ENCODE results near the gene LAMC3. TPM values are rescaled to one million over a fixed set of nuclear protein-coding genes. Genes with fewer than 3 reads are reported as not detected.

The LAMC3 gene
- total and polyA plus RNA-seq, 4 donors = 14.4 to 24.1 (median 17.8) TPM

DNA sequence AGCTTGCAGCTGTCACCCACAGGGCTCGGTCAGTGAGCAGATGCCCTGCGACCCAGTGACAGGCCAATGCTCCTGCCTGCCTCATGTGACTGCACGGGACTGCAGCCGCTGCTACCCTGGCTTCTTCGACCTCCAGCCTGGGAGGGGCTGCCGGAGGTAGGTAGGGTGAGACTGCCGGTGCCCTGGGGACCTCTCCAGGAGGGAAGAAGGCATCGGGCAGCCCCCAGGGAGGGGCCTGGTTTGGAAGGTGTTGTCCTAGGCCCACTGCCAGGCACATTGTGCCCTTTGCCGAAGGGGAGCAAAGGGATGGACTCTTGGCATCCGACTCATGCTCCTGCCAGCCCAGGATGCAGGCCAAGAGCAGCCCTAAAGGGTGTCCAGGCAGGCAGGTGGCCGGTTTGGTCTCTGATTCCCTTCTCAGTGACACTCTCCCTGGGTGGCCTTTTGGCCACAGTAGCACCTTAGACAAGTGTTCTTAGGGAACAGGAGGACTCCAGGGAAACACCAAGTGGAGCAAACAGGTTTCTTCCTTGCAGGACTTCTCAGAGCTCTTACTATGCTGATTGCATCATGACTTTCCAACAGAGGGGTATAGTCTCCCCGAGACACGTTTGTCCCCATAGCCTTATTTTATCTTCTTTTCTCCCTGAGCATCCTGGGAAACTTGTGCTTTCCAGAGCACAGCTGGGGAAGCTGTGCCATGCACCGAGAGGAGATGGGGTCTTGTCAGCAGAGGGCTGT lies 59.3 kb downstream of the LAMC3 start:
- H3K9me3 ChIP-seq (ENCODE audit: control insufficient read depth, insufficient read depth, low read length) = no peaks in the 10 kb centered on the region
- 77% methylated on average over 14 of the region's 14 CpGs for WGBS (ENCODE audit: insufficient coverage)
- H3K27ac ChIP-seq (ENCODE audit: low read depth, low read length) = no peak overlapping the region
- no peak overlapping the region for H3K4me3 ChIP-seq (ENCODE audit: low read depth, low read length)
- H3K36me3 ChIP-seq (ENCODE audit: control insufficient read depth, insufficient read depth, low read length) = no peaks in the 10 kb centered on the region
- DNase-seq (ENCODE audit: low read depth in 4 of 6, low spot score in 6 of 6) = no peak
- H3K27me3 ChIP-seq (ENCODE audit: control insufficient read depth, insufficient read depth, low read length) = peaks cover 2% of the 10 kb centered on the region
- peaks cover 16% of the 10 kb centered on the region for H3K4me1 ChIP-seq (ENCODE audit: control insufficient read depth, insufficient read depth, low read length)

DNA sequence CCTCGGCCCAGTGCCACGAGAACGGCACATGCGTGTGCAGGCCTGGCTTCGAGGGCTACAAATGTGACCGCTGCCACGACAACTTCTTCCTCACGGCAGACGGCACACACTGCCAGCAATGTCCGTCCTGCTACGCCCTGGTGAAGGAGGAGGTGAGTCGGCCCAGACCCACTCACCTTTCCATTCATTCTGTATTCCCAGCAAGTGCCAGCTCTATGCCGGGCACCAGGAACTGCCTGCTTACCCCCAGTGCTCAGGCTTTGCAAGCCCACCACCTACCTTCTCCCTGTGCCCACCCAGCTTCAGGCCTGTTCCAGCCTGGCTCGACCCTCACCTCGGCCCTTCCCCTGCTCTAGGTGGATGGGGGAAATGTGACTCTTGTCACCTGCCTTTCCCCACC lies 60.7 kb downstream of the LAMC3 start:
- peaks cover 16% of the 10 kb centered on the region for H3K4me1 ChIP-seq (ENCODE audit: control insufficient read depth, insufficient read depth, low read length)
- no peak overlapping the region for H3K27ac ChIP-seq (ENCODE audit: low read depth, low read length)
- peaks cover 2% of the 10 kb centered on the region for H3K27me3 ChIP-seq (ENCODE audit: control insufficient read depth, insufficient read depth, low read length)
- DNase-seq (ENCODE audit: low read depth in 4 of 6, low spot score in 6 of 6) = no peak
- 92% methylated on average over 13 of the region's 15 CpGs for WGBS (ENCODE audit: insufficient coverage)
- no peaks in the 10 kb centered on the region for H3K9me3 ChIP-seq (ENCODE audit: control insufficient read depth, insufficient read depth, low read length)
- H3K36me3 ChIP-seq (ENCODE audit: control insufficient read depth, insufficient read depth, low read length) = no peaks in the 10 kb centered on the region
- H3K4me3 ChIP-seq (ENCODE audit: low read depth, low read length) = no peak overlapping the region

- Histone ChIP-seq H3K27ac (ENCODE audit: low read depth, low read length) (no peak overlapping the region), H3K4me1 (ENCODE audit: control insufficient read depth, insufficient read depth, low read length) (peaks cover 32% of the 10 kb centered on the region), H3K27me3 (ENCODE audit: control insufficient read depth, insufficient read depth, low read length) (peaks cover 2% of the 10 kb centered on the region), H3K4me3 (ENCODE audit: low read depth, low read length) (no peak overlapping the region), H3K36me3 (ENCODE audit: control insufficient read depth, insufficient read depth, low read length) (no peaks in the 10 kb centered on the region), H3K9me3 (ENCODE audit: control insufficient read depth, insufficient read depth, low read length) (no peaks in the 10 kb centered on the region)
- DNase-seq (ENCODE audit: low read depth in 4 of 6, low spot score in 6 of 6) = no peak
- 87% methylated on average over 15 of the region's 16 CpGs for WGBS (ENCODE audit: insufficient coverage)
Observed at GRCh38 chr9:131072107-131072870, 63.3 kb downstream of the LAMC3 start.

- no peak for DNase-seq (ENCODE audit: low read depth in 4 of 6, low spot score in 6 of 6)
- Histone ChIP-seq H3K27ac (ENCODE audit: low read depth, low read length) (no peak overlapping the region), H3K4me1 (ENCODE audit: control insufficient read depth, insufficient read depth, low read length) (peaks cover 32% of the 10 kb centered on the region), H3K9me3 (ENCODE audit: control insufficient read depth, insufficient read depth, low read length) (no peaks in the 10 kb centered on the region), H3K36me3 (ENCODE audit: control insufficient read depth, insufficient read depth, low read length) (no peaks in the 10 kb centered on the region), H3K4me3 (ENCODE audit: low read depth, low read length) (no peak overlapping the region), H3K27me3 (ENCODE audit: control insufficient read depth, insufficient read depth, low read length) (peaks cover 2% of the 10 kb centered on the region)
- WGBS (ENCODE audit: insufficient coverage) = 89% methylated on average over 9 of the region's 9 CpGs
Observed at GRCh38 chr9:131072871-131073237, 63.9 kb downstream of the LAMC3 start.

DNA sequence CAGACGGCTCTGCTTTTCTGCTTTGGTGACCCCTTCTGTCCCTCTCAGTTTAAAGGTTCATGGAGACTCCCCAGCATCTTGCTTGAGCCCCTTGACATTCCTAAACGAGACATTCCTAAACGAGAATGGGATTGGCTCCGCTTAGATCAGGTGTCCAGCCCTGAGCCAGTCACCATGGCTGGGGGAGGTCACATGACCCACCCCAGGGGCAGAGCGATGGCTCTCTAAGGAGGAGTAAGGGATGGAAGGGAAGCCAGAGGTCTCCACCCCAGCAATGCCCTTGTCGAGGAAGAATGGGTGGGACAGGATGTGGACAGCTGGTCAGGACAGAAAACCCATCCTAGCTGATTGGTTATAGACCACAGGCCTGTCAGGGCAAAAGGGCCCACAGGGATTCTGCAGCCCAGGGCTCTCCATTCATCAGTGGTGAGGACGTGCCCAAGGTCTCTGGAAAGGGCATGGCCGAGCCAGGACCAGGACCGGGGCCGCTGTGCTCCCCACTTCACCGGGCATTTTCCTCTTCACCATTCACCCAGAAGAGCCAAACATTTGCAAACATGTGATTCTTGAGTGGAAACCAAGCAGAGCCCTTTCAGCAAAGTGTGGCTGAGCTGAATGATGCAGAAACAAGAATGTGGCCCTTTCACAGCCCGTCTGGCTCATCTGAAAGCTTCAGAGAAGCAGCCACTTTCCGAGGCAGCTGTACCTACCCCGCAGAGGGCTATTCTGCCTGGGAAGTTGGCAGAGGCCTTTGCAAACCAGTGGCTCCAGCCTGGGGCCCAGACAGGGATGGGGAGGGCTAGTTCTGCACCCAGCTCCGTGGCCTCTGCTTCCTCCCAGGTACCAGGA lies 67.6 kb downstream of the LAMC3 start:
- peak in 3 of 6 donors; percentile 11 to 44 (median 23) for DNase-seq (ENCODE audit: low read depth in 4 of 6, low spot score in 6 of 6)
- Histone ChIP-seq H3K27me3 (ENCODE audit: control insufficient read depth, insufficient read depth, low read length) (no peaks in the 10 kb centered on the region), H3K4me1 (ENCODE audit: control insufficient read depth, insufficient read depth, low read length) (peaks cover 17% of the 10 kb centered on the region), H3K27ac (ENCODE audit: low read depth, low read length) (no peak overlapping the region), H3K4me3 (ENCODE audit: low read depth, low read length) (no peak overlapping the region), H3K36me3 (ENCODE audit: control insufficient read depth, insufficient read depth, low read length) (no peaks in the 10 kb centered on the region), H3K9me3 (ENCODE audit: control insufficient read depth, insufficient read depth, low read length) (no peaks in the 10 kb centered on the region)
- WGBS (ENCODE audit: insufficient coverage) = 59% methylated on average over 14 of the region's 15 CpGs

DNA sequence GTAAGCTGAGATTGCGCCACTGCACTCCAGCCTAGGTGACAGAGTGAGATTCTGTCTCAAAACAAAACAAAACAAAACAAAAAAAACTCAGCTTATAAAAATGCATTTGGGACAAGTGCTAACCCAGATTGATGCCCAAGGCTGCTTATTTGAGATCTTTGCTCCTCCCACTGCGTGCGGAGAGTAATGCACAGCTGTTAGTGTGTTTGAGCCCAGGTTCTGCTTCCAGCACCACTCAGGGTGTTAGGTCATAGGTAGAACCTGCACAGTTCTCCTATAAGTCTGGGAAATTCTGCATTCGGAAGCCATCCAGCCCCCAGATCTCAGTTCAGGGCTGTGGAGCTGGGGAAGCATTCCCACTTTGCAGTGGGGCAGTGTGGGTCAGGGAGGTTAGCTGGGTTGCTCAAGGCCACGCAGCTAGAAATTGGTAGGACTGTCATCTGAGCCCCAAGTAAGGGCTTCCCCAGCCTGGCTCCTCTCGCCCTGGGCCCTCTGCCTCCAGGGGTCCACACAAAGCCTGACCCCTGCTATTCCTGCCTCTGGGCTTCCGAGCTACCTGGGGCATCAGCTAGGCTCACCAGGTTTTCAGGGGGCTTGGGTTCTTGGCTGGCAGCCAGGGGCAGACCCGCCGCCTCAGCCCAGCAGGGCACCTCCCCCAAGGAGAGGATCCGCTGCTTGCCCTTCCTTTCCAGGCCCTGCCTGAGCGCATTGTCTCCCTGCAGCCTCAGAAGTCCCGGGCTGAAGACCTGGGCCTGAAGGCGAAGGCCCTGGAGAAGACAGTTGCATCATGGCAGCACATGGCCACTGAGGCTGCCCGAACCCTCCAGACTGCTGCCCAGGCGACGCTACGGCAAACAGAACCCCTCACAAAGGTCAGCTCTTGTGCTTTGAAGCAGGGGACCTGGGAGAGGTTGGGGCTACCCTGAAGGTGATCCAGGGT lies 69.7 kb downstream of the LAMC3 start:
- H3K9me3 ChIP-seq (ENCODE audit: control insufficient read depth, insufficient read depth, low read length) = no peaks in the 10 kb centered on the region
- H3K4me3 ChIP-seq (ENCODE audit: low read depth, low read length) = no peak overlapping the region
- DNase-seq (ENCODE audit: low read depth in 4 of 6, low spot score in 6 of 6) = no peak
- peaks cover 17% of the 10 kb centered on the region for H3K4me1 ChIP-seq (ENCODE audit: control insufficient read depth, insufficient read depth, low read length)
- peaks cover 7% of the 10 kb centered on the region for H3K27me3 ChIP-seq (ENCODE audit: control insufficient read depth, insufficient read depth, low read length)
- no peaks in the 10 kb centered on the region for H3K36me3 ChIP-seq (ENCODE audit: control insufficient read depth, insufficient read depth, low read length)
- WGBS (ENCODE audit: insufficient coverage) = 77% methylated on average over 16 of the region's 17 CpGs
- no peak overlapping the region for H3K27ac ChIP-seq (ENCODE audit: low read depth, low read length)

DNA sequence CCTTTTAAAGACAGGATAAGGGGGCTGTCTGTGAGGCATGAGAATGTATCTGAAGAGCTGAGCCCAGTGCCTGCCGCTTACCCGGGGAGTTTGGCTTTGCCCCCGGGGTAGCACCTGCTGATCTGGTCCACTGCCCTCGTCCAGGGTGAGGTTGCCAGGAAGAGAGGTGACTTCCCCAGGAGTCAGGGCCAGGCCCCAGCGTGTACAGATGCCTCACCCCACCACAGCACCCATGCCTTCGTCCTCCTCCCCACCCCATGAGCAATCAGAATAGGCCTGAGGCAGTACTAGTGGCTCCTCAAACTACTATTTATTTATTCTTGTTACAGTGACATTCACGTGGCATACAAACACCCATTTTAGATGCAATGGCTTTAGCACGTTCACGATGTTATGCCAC lies 71.6 kb downstream of the LAMC3 start:
- H3K9me3 ChIP-seq (ENCODE audit: control insufficient read depth, insufficient read depth, low read length) = no peaks in the 10 kb centered on the region
- WGBS (ENCODE audit: insufficient coverage) = 84% methylated on average over 8 of the region's 9 CpGs
- H3K27me3 ChIP-seq (ENCODE audit: control insufficient read depth, insufficient read depth, low read length) = peaks cover 10% of the 10 kb centered on the region
- DNase-seq (ENCODE audit: low read depth in 4 of 6, low spot score in 6 of 6) = no peak
- H3K4me1 ChIP-seq (ENCODE audit: control insufficient read depth, insufficient read depth, low read length) = peaks cover 17% of the 10 kb centered on the region
- no peaks in the 10 kb centered on the region for H3K36me3 ChIP-seq (ENCODE audit: control insufficient read depth, insufficient read depth, low read length)
- no peak overlapping the region for H3K27ac ChIP-seq (ENCODE audit: low read depth, low read length)
- H3K4me3 ChIP-seq (ENCODE audit: low read depth, low read length) = no peak overlapping the region

- no peak for DNase-seq (ENCODE audit: low read depth in 4 of 6, low spot score in 6 of 6)
- no peak overlapping the region for H3K4me3 ChIP-seq (ENCODE audit: low read depth, low read length)
- no peak overlapping the region for H3K27ac ChIP-seq (ENCODE audit: low read depth, low read length)
- 89% methylated on average over 9 of the region's 9 CpGs for WGBS (ENCODE audit: insufficient coverage)
- no peaks in the 10 kb centered on the region for H3K9me3 ChIP-seq (ENCODE audit: control insufficient read depth, insufficient read depth, low read length)
- no peaks in the 10 kb centered on the region for H3K36me3 ChIP-seq (ENCODE audit: control insufficient read depth, insufficient read depth, low read length)
- peaks cover 4% of the 10 kb centered on the region for H3K4me1 ChIP-seq (ENCODE audit: control insufficient read depth, insufficient read depth, low read length)
- H3K27me3 ChIP-seq (ENCODE audit: control insufficient read depth, insufficient read depth, low read length) = peaks cover 10% of the 10 kb centered on the region
Observed at GRCh38 chr9:131081868-131082267, 72.9 kb downstream of the LAMC3 start.
